ENCODE results near the gene FANCC.

DNA sequence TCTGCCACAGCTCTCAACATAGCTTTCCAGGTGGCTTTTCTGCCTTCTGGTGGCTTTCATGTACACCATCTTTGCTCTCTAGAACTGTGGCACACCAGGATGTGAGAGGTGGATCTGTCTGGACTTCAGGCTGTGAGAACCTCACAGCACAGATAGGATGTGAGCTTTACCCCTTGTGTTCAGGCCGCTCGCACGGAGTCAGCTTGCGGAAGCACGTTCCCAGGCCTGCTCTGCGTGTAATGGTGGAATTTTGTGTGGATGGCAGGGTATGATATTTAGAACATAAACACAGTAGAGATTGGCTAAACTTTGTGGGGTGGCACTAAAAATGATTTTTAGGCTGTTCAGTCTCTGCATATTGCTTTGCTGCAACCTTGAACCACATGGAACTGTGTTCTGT lies 250.5 kb downstream of the FANCC start:
- TF ChIP-seq POLR2A (IDR thresholded peaks at IDR 0.05): no peak
- TF ChIP-seq, protein P1, sequence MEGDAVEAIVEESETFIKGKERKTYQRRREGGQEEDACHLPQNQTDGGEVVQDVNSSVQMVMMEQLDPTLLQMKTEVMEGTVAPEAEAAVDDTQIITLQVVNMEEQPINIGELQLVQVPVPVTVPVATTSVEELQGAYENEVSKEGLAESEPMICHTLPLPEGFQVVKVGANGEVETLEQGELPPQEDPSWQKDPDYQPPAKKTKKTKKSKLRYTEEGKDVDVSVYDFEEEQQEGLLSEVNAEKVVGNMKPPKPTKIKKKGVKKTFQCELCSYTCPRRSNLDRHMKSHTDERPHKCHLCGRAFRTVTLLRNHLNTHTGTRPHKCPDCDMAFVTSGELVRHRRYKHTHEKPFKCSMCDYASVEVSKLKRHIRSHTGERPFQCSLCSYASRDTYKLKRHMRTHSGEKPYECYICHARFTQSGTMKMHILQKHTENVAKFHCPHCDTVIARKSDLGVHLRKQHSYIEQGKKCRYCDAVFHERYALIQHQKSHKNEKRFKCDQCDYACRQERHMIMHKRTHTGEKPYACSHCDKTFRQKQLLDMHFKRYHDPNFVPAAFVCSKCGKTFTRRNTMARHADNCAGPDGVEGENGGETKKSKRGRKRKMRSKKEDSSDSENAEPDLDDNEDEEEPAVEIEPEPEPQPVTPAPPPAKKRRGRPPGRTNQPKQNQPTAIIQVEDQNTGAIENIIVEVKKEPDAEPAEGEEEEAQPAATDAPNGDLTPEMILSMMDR (IDR thresholded peaks at IDR 0.05): no peak
